Colonic mucosa (tissue), 4 donors: Measurements from ENCODE around the gene MTA3. TPM values are rescaled to one million over a fixed set of nuclear protein-coding genes. Genes with fewer than 3 reads are reported as not detected.

Experiments
- DNase-seq: peaks from one replicate; pipeline ENCODE4 v3.0.0-alpha.2; 2020
- H3K27ac ChIP-seq: fragments of 200-600 bp; one replicate; pipeline ENCODE4 v1.8.0; 2021
- H3K27me3 ChIP-seq: fragments of 200-600 bp; one replicate; pipeline ENCODE4 v1.8.0; 2021
- H3K36me3 ChIP-seq: fragments of 200-600 bp; one replicate; pipeline ENCODE4 v1.8.0; 2021
- H3K4me1 ChIP-seq: fragments of 200-600 bp; one replicate; pipeline ENCODE4 v1.8.0; 2021; ENCODE audit warnings: mild to moderate bottlenecking
- H3K4me3 ChIP-seq: fragments of 200-600 bp; one replicate; pipeline ENCODE4 v1.8.0; 2021
- H3K9ac ChIP-seq, 2 donors: one replicate each; pipeline ENCODE4 v1.7.0; 2013; ENCODE audit warnings: control low read depth in 2 of 2, low read depth in 2 of 2, low read length in 2 of 2
- H3K9me3 ChIP-seq: fragments of 200-600 bp; one replicate; pipeline ENCODE4 v1.8.0; 2021
- CTCF ChIP-seq: fragments of 200-600 bp; IDR thresholded peaks from one replicate; pipeline ENCODE4 v1.8.0; 2022; ENCODE audit warnings: antibody characterized with exemption, mild to moderate bottlenecking
- intact Hi-C: fragments of 100-400 bp; cut with DNase I; formaldehyde crosslinking; loops from one replicate; pipeline ENCODE4 v1.14.1; 2022
- total RNA-seq, 2 donors: library from RNA; stranded (reverse); fragmentation: NEBNext Ultra II Directional in 1 of 2; extraction: Animal tissue kit (Norgen Biotek cat#: 25700) in 1 of 2; gene quantifications; one replicate each; pipeline ENCODE4 v1.2.1, GENCODE V29; 2021
- donor health status: healthy.
- donor health status: DM: no; HTN: no; CAD: no.
- donor health status: DM: no; HTN: no; CAD: no.

The MTA3 gene
- total RNA-seq, 2 donors from 2014 or later: 41.4 to 46.2 TPM

DNA sequence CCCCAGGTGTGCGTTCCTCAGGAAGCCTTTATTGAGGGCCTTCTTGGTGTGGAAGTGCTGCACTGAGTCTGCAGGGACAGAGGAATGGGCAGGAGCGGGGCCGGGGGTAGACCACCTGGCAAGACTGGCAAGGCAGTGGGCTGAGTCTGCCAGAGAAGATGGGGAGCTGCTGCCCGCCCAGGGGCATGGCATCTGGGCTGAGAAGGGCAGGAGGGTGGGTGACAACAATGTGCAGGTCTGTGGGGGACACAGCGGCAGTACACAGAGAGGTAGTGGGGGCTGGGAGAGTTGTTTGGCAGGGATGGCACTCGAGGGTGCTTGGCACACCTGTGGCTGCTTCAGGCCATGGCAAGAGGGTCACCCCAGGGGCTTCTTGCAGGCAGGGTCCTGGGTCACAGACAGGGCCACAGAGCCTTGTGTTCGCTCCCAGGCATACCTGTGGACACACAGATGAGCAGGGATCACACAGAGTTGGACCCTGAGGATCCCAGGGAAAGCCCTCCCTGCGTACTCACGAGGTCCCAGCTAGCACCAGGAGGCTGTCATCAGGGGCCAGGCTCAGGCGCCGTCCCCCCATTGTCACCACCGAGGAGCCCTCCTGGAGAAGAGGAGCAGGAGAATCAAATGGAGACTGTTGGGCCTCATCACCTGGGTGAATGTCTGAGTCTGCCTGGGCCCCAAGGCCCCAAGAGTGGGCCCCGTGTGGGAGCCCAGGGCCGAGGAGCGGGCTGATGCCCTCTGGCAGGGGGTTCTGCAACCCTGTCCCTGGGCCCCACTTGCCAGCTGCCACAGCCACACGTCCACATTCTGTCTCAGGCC is 198.9 kb downstream of the MTA3 start:
- no peak overlapping the region for H3K27ac ChIP-seq
- DNase-seq: no peak

GRCh38 chr2:42767899-42768705 is 199.7 kb downstream of the MTA3 start:
- H3K27me3 ChIP-seq: no peaks in the 10 kb centered on the region
- no peak overlapping the region for H3K4me3 ChIP-seq
- intact Hi-C loops: no loop called here
- H3K36me3 ChIP-seq: no peaks in the 10 kb centered on the region
- H3K4me1 ChIP-seq: no peaks in the 10 kb centered on the region
- no peak overlapping the region for H3K9ac ChIP-seq
- DNase-seq: no peak
- no peak overlapping the region for H3K27ac ChIP-seq
- H3K9me3 ChIP-seq: no peaks in the 10 kb centered on the region
- no peak for TF ChIP-seq CTCF

More for the DNA sequence above, 198.9 kb downstream of the MTA3 start:
- Histone ChIP-seq H3K9ac (no peak overlapping the region), H3K4me3 (no peak overlapping the region), H3K27me3 (no peaks in the 10 kb centered on the region), H3K4me1 (no peaks in the 10 kb centered on the region), H3K36me3 (no peaks in the 10 kb centered on the region), H3K9me3 (no peaks in the 10 kb centered on the region)
- TF ChIP-seq CTCF: no peak
- intact Hi-C loops: no loop called here

GRCh38 chr2:42768706-42769256 is 200.3 kb downstream of the MTA3 start:
- Histone ChIP-seq H3K4me1 (no peaks in the 10 kb centered on the region), H3K27ac (no peak overlapping the region), H3K9ac (no peak overlapping the region), H3K36me3 (no peaks in the 10 kb centered on the region), H3K9me3 (no peaks in the 10 kb centered on the region), H3K4me3 (no peak overlapping the region), H3K27me3 (no peaks in the 10 kb centered on the region)
- intact Hi-C loops: no loop called here
- TF ChIP-seq CTCF: no peak
- DNase-seq: no peak

GRCh38 chr2:42769583-42770287 is 201.3 kb downstream of the MTA3 start:
- H3K27me3 ChIP-seq: no peaks in the 10 kb centered on the region
- no peak for TF ChIP-seq CTCF
- no peak for DNase-seq

More at GRCh38 chr2:42769583-42770287, 201.3 kb downstream of the MTA3 start:
- no peak overlapping the region for H3K27ac ChIP-seq
- no peaks in the 10 kb centered on the region for H3K4me1 ChIP-seq
- H3K4me3 ChIP-seq: no peak overlapping the region
- H3K9ac ChIP-seq: no peak overlapping the region
- intact Hi-C loops: no loop called here
- no peaks in the 10 kb centered on the region for H3K36me3 ChIP-seq
- H3K9me3 ChIP-seq: no peaks in the 10 kb centered on the region
